Cardiac muscle cell (in vitro differentiated cells and primary cell): Measurements from ENCODE around the gene USP48. TPM values are rescaled to one million over a fixed set of nuclear protein-coding genes. Genes with fewer than 3 reads are reported as not detected.

Experiments used
- DNase-seq, 2 donors: peaks; one replicate each; pipeline versions ENCODE4 v3.0.0 to v3.0.0-alpha.2; 2010 to 2017; ENCODE audit warnings: low read depth in 1 of 2, low spot score in 1 of 2
- H3K27ac ChIP-seq: fragments of 200-600 bp; sonication (generic); 2 replicates; pipeline ENCODE4 v1.5.1; 2016
- H3K27me3 ChIP-seq: fragments of 200-600 bp; sonication (generic); 2 replicates; pipeline ENCODE4 v1.6.0; 2016; ENCODE audit warnings: control low read depth
- H3K36me3 ChIP-seq: fragments of 200-600 bp; sonication (generic); 2 replicates; pipeline ENCODE4 v1.5.1; 2016; ENCODE audit warnings: control low read depth
- H3K4me1 ChIP-seq: fragments of 200-600 bp; sonication (generic); 2 replicates; pipeline ENCODE4 v1.8.1; 2017; ENCODE audit warnings: low read depth, mild to moderate bottlenecking, mixed run types
- H3K4me3 ChIP-seq: fragments of 200-600 bp; sonication (generic); 2 replicates; pipeline ENCODE4 v1.5.1; 2016; ENCODE audit warnings: mild to moderate bottlenecking
- H3K9me3 ChIP-seq: fragments of 200-600 bp; sonication (generic); 2 replicates; pipeline ENCODE4 v1.5.1; 2017; ENCODE audit warnings: low read depth, mild to moderate bottlenecking, control low read depth
- CTCF ChIP-seq: IDR thresholded peaks from 2 replicates; pipeline ENCODE4 v1.5.1; 2012; ENCODE audit warnings: low read depth, mild to moderate bottlenecking, low read length
- polyA plus RNA-seq: library from polyadenylated mRNA; unstranded; fragments of >200 nt; fragmentation: Nextera tagmentation; extraction: Ambion mirVana; gene quantifications from 2 replicates; pipeline ENCODE4 v1.2.1, GENCODE V29; 2016
- total RNA-seq: library from RNA; depleted of rRNA; stranded (reverse); fragments of >200 nt; gene quantifications from 2 replicates; pipeline ENCODE4 v1.2.3, GENCODE V29; 2016

Gene USP48
- total and polyA plus RNA-seq, 2 experiments from 2014 or later = 29.6 to 52.4 TPM

- H3K36me3 ChIP-seq = peaks cover 33% of the 10 kb centered on the region
- TF ChIP-seq CTCF = no peak
- H3K27me3 ChIP-seq = no peaks in the 10 kb centered on the region
- no peaks in the 10 kb centered on the region for H3K9me3 ChIP-seq
- peaks cover 8% of the 10 kb centered on the region for H3K4me1 ChIP-seq
- H3K4me3 ChIP-seq = no peak overlapping the region
- no peak for DNase-seq
- no peak overlapping the region for H3K27ac ChIP-seq
Measured at GRCh38 chr1:21752186-21752585, 30.8 kb downstream of the USP48 start.

- no peaks in the 10 kb centered on the region for H3K4me1 ChIP-seq
Measured at GRCh38 chr1:21751281-21751680, 31.7 kb downstream of the USP48 start.

GRCh38 chr1:21750841-21751240 is 32.1 kb downstream of the USP48 start:
- Histone ChIP-seq H3K4me3 (no peak overlapping the region), H3K27me3 (no peaks in the 10 kb centered on the region), H3K4me1 (no peaks in the 10 kb centered on the region), H3K36me3 (peaks cover 44% of the 10 kb centered on the region), H3K9me3 (no peaks in the 10 kb centered on the region), H3K27ac (no peak overlapping the region)
- TF ChIP-seq CTCF = no peak
- DNase-seq = no peak

More at GRCh38 chr1:21751281-21751680, 31.7 kb downstream of the USP48 start:
- DNase-seq = no peak
- H3K27me3 ChIP-seq = no peaks in the 10 kb centered on the region
- no peak for TF ChIP-seq CTCF
- H3K36me3 ChIP-seq = peaks cover 41% of the 10 kb centered on the region
- H3K9me3 ChIP-seq = no peaks in the 10 kb centered on the region
- H3K27ac ChIP-seq = no peak overlapping the region
- no peak overlapping the region for H3K4me3 ChIP-seq

DNA sequence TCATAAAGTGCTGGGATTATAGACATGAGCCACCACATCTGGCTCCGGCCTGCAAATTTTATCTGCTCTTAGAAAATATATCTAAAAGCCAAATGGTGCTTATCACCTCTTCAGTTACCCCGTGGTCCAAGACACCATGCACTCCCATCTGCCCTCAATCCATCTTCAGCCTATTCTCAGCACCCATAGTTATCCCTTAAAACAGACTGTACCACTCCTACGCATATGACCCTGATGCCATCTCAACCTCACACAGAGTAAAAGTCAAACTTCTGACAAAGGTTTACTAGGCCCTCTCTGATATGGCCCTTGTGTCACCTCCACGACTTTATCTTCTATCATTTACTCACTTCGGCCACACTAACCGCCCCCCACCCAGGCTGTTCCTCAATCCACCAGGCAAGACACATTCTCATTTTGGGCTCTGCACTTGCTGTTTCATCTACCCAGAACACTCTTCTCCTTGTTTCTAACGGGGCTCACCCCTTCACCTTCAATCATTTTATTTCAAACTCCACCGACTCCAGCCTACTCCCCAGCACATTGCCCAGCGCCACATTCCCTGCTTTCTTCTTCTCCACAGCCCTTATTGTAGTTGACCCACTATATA is 33.0 kb downstream of the USP48 start:
- H3K27ac ChIP-seq = no peak overlapping the region
- TF ChIP-seq CTCF = no peak
- H3K4me3 ChIP-seq = no peak overlapping the region
- no peaks in the 10 kb centered on the region for H3K9me3 ChIP-seq
- peaks cover 40% of the 10 kb centered on the region for H3K36me3 ChIP-seq
- DNase-seq = no peak
- H3K27me3 ChIP-seq = no peaks in the 10 kb centered on the region
- H3K4me1 ChIP-seq = no peaks in the 10 kb centered on the region

GRCh38 chr1:21749109-21749508 is 33.8 kb downstream of the USP48 start:
- H3K27ac ChIP-seq = no peak overlapping the region
- no peak for DNase-seq
- H3K36me3 ChIP-seq = peaks cover 40% of the 10 kb centered on the region
- no peaks in the 10 kb centered on the region for H3K9me3 ChIP-seq
- no peak overlapping the region for H3K4me3 ChIP-seq
- TF ChIP-seq CTCF = no peak
- H3K4me1 ChIP-seq = no peaks in the 10 kb centered on the region
- H3K27me3 ChIP-seq = no peaks in the 10 kb centered on the region
